ENCODE data around the gene MEPCE. TPM values are rescaled to one million over a fixed set of nuclear protein-coding genes. Genes with fewer than 3 reads are reported as not detected.
A peak's percentile ranks its signal among the peaks of the same experiment; 100 is the strongest.

MEPCE gene
- total and polyA plus RNA-seq, 10 donors: 31.4 to 82.2 (median 59.0) TPM

GRCh38 chr7:100483090-100483721, 53.6 kb downstream of the MEPCE start:
- H3K4me1 ChIP-seq: peaks cover 13 to 51% (median 26%) of the 10 kb centered on the region in 6 donors
- no peaks in the 10 kb centered on the region for H3K9me3 ChIP-seq
- H3K36me3 ChIP-seq: no peaks in the 10 kb centered on the region
- H3K4me3 ChIP-seq: peak overlapping the region; percentile 43 to 85 (median 52)
- TF ChIP-seq POLR2AphosphoS5 (IDR thresholded peaks at IDR 0.05): peak in 2 of 3 donors; percentile 59 to 74
- TF ChIP-seq POLR2A (IDR thresholded peaks at IDR 0.05): no peak
- peak; percentile 57 to 99 (median 97) for TF ChIP-seq CTCF (IDR thresholded peaks at IDR 0.05 in 8 of 11, conservative IDR thresholded peaks at IDR 0.05 in 3 of 11)
- 0 to 1% (median 1%) methylated on average over 17 to 79 of the region's 79 CpGs for WGBS, 5 donors
- H3K27ac ChIP-seq: peak overlapping the region in 5 of 8 donors; percentile 38 to 68 (median 45)
- peaks cover 0 to 7% (median 0%) of the 10 kb centered on the region in 7 donors for H3K27me3 ChIP-seq (replicated peaks in 1 of 7)
- intact Hi-C loops (cut with DNase I; ENCODE audit: low total_unique reads): no loop called here
- peak; percentile 95 for DNase-seq

Other genes with a start within 250 kb of the MEPCE start
- 10 to 100 TPM; 21.9 to 58.7 (median 33.9) TPM for gene PVRIG, start 209.9 kb upstream of the MEPCE start, total RNA-seq
- 10 to 100 TPM; 20.3 to 41.2 (median 30.2) TPM for gene PVRIG, start 209.9 kb upstream of the MEPCE start, polyA plus RNA-seq
- gene SPDYE3, start 122.1 kb upstream of the MEPCE start, total RNA-seq: not detected
- under 1 TPM; 0.09 to 0.22 (median 0.15) TPM for gene SPDYE3, start 122.1 kb upstream of the MEPCE start, polyA plus RNA-seq
- 100 to 1,000 TPM in 2 of 7 donors, 10 to 100 TPM in 5; 66.2 to 114 (median 70.5) TPM for gene PILRB, start 71.7 kb upstream of the MEPCE start, total RNA-seq
- 10 to 100 TPM; 56.8 to 97.5 (median 95.0) TPM for gene PILRB, start 71.7 kb upstream of the MEPCE start, polyA plus RNA-seq
- gene PILRA, start 56.3 kb upstream of the MEPCE start, total RNA-seq: 10 to 100 TPM; 19.8 to 61.1 (median 30.9) TPM
- gene PILRA, start 56.3 kb upstream of the MEPCE start, polyA plus RNA-seq: 10 to 100 TPM in 2 of 3 donors, 1 to 10 TPM in 1; 5.8 to 18.8 (median 11.7) TPM
- gene ZCWPW1, start 1.1 kb upstream of the MEPCE start, total RNA-seq: 1 to 10 TPM; 4.5 to 8.3 (median 6.3) TPM
- gene ZCWPW1, start 1.1 kb upstream of the MEPCE start, polyA plus RNA-seq: 10 to 100 TPM; 21.7 to 42.6 (median 24.3) TPM
- 10 to 100 TPM; 46.7 to 63.8 (median 57.7) TPM for gene PPP1R35, start 6.7 kb downstream of the MEPCE start, total RNA-seq
- gene PPP1R35, start 6.7 kb downstream of the MEPCE start, polyA plus RNA-seq: 100 to 1,000 TPM in 2 of 3 donors, 10 to 100 TPM in 1; 87.6 to 111 (median 111) TPM
- 1 to 10 TPM in 5 of 7 donors, not detected in 2; 1.3 to 4.6 (median 1.9) TPM for gene SPACDR, start 34.4 kb downstream of the MEPCE start, total RNA-seq
- 1 to 10 TPM in 2 of 3 donors, under 1 TPM in 1; 0.65 to 2.1 (median 1.2) TPM for gene SPACDR, start 34.4 kb downstream of the MEPCE start, polyA plus RNA-seq
- gene TSC22D4, start 49.4 kb downstream of the MEPCE start, total RNA-seq: 100 to 1,000 TPM in 3 of 7 donors, 10 to 100 TPM in 4; 67.1 to 119 (median 98.8) TPM
- gene TSC22D4, start 49.4 kb downstream of the MEPCE start, polyA plus RNA-seq: 100 to 1,000 TPM in 1 of 3 donors, 10 to 100 TPM in 2; 57.2 to 105 (median 83.9) TPM
- 1 to 10 TPM in 3 of 7 donors, under 1 TPM in 3, not detected in 1; 0.32 to 2.1 (median 1.2) TPM for gene NYAP1, start 54.1 kb downstream of the MEPCE start, total RNA-seq
- under 1 TPM; 0.07 to 0.54 (median 0.14) TPM for gene NYAP1, start 54.1 kb downstream of the MEPCE start, polyA plus RNA-seq
- gene AGFG2, start 109.4 kb downstream of the MEPCE start, total RNA-seq: 100 to 1,000 TPM in 1 of 7 donors, 10 to 100 TPM in 6; 28.2 to 110 (median 52.3) TPM
- gene AGFG2, start 109.4 kb downstream of the MEPCE start, polyA plus RNA-seq: 10 to 100 TPM; 14.2 to 57.1 (median 17.4) TPM
- gene SAP25, start 144.1 kb downstream of the MEPCE start, total RNA-seq: 10 to 100 TPM; 11.0 to 28.4 (median 21.1) TPM
- 10 to 100 TPM; 25.3 to 75.6 (median 50.6) TPM for gene SAP25, start 144.1 kb downstream of the MEPCE start, polyA plus RNA-seq
- gene LRCH4, start 156.3 kb downstream of the MEPCE start, total RNA-seq: 100 to 1,000 TPM; 145 to 333 (median 186) TPM
- gene LRCH4, start 156.3 kb downstream of the MEPCE start, polyA plus RNA-seq: 100 to 1,000 TPM; 151 to 310 (median 269) TPM
- gene FBXO24, start 156.5 kb downstream of the MEPCE start, total RNA-seq: 1 to 10 TPM in 4 of 7 donors, under 1 TPM in 2, not detected in 1; 0.54 to 1.5 (median 1.2) TPM
- gene FBXO24, start 156.5 kb downstream of the MEPCE start, polyA plus RNA-seq: 1 to 10 TPM in 2 of 3 donors, under 1 TPM in 1; 0.67 to 1.6 (median 1.2) TPM
- 10 to 100 TPM in 6 of 7 donors, 1 to 10 TPM in 1; 7.1 to 31.4 (median 21.9) TPM for gene PCOLCE, start 172.5 kb downstream of the MEPCE start, total RNA-seq
- 10 to 100 TPM; 29.0 to 38.7 (median 30.2) TPM for gene PCOLCE, start 172.5 kb downstream of the MEPCE start, polyA plus RNA-seq
- 10 to 100 TPM; 13.4 to 20.4 (median 16.0) TPM for gene MOSPD3, start 182.7 kb downstream of the MEPCE start, total RNA-seq
- gene MOSPD3, start 182.7 kb downstream of the MEPCE start, polyA plus RNA-seq: 10 to 100 TPM; 11.2 to 16.8 (median 13.9) TPM
- 1 to 10 TPM; 1.9 to 6.6 (median 2.4) TPM for gene TFR2, start 211.7 kb downstream of the MEPCE start, total RNA-seq
- 1 to 10 TPM; 1.7 to 1.9 (median 1.8) TPM for gene TFR2, start 211.7 kb downstream of the MEPCE start, polyA plus RNA-seq
- not detected for gene ACTL6B, start 226.6 kb downstream of the MEPCE start, total RNA-seq
- not detected for gene ACTL6B, start 226.6 kb downstream of the MEPCE start, polyA plus RNA-seq
- gene GNB2, start 243.9 kb downstream of the MEPCE start, total RNA-seq: 100 to 1,000 TPM; 207 to 342 (median 270) TPM
- gene GNB2, start 243.9 kb downstream of the MEPCE start, polyA plus RNA-seq: 100 to 1,000 TPM; 104 to 195 (median 121) TPM

Measured in spleen (tissue), 11 donors.